Measurements from ENCODE around the gene FHOD3. TPM values are rescaled to one million over a fixed set of nuclear protein-coding genes. Genes with fewer than 3 reads are reported as not detected.

FHOD3 gene
- total and polyA plus RNA-seq, 4 donors: 0.57 to 1.3 (median 1.2) TPM; not detected in 1

DNA sequence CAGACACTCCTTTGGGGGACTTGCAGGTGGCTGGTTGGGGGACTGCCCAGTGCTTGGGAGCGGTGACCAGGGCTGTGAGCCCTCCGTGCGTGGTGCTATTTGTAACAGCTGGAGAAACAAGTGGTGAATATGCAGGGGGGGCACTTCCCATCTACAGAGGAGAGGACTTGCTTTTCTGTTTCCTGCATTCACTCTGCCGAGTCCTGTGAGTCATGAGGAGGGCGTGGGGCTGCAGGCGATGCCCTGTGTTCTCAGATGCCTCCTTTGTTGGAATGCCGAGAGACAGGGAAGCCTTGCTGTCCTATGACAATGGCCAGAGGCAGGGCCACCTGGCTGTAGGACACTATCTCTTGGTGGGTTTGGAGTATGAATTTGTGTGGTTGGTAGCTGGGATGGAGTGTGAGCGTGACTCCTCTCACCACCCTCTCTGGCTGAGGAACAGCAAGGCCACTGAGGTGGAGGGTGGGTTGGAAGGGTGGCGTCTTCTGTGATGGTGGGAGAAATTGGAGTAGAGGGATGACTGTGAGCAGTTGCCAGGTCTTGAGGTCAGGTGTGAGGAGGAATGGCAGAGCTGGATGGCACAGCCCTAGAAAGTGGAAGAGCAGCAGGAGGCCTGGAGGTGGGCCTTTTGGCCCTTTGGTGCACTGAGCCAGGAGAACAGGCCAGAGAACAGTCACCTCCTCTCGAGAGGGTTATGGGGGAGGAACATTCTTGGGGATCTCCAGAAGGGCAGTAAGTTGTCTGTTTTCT is 24.3 kb downstream of the FHOD3 start:
- no peak overlapping the region for H3K9ac ChIP-seq (ENCODE audit: low read depth in 1 of 2, low read length in 2 of 2)
- no peaks in the 10 kb centered on the region for H3K36me3 ChIP-seq (ENCODE audit: control insufficient read depth in 4 of 4, insufficient read depth in 3 of 4, low read depth in 1 of 4, low read length in 3 of 4)
- H3K27ac ChIP-seq (ENCODE audit: low read depth in 1 of 2, low read length in 2 of 2): no peak overlapping the region
- peak; percentile 19 for DNase-seq (ENCODE audit: low spot score)
- no peak overlapping the region for H3K4me3 ChIP-seq (ENCODE audit: low read depth in 1 of 3, low read length in 3 of 3)
- H3K27me3 ChIP-seq (ENCODE audit: control insufficient read depth in 4 of 4, insufficient read depth in 4 of 4, low read length in 3 of 4): no peaks in the 10 kb centered on the region
- WGBS: 73% methylated on average over 10 of the region's 10 CpGs
- H3K4me1 ChIP-seq (ENCODE audit: control insufficient read depth in 4 of 4, insufficient read depth in 4 of 4, low read length in 3 of 4): no peaks in the 10 kb centered on the region
- no peaks in the 10 kb centered on the region for H3K9me3 ChIP-seq (ENCODE audit: control insufficient read depth in 4 of 4, low read length in 3 of 4)
- TF ChIP-seq FOXA2 (IDR thresholded peaks at IDR 0.05): no peak
- TF ChIP-seq EGR1 (IDR thresholded peaks at IDR 0.05; ENCODE audit: low read depth in 2 of 2): no peak
- TF ChIP-seq, protein P1, sequence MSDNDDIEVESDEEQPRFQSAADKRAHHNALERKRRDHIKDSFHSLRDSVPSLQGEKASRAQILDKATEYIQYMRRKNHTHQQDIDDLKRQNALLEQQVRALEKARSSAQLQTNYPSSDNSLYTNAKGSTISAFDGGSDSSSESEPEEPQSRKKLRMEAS (IDR thresholded peaks at IDR 0.05): no peak
- no peak for TF ChIP-seq HNF4G (IDR thresholded peaks at IDR 0.05)
- TF ChIP-seq, protein P2, sequence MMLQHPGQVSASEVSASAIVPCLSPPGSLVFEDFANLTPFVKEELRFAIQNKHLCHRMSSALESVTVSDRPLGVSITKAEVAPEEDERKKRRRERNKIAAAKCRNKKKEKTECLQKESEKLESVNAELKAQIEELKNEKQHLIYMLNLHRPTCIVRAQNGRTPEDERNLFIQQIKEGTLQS (IDR thresholded peaks at IDR 0.05): no peak
- TF ChIP-seq RXRA (IDR thresholded peaks at IDR 0.05): no peak
- no peak for TF ChIP-seq NR2F2 (IDR thresholded peaks at IDR 0.05)
- TF ChIP-seq FOXA1 (IDR thresholded peaks at IDR 0.05): no peak
- TF ChIP-seq, protein P3, sequence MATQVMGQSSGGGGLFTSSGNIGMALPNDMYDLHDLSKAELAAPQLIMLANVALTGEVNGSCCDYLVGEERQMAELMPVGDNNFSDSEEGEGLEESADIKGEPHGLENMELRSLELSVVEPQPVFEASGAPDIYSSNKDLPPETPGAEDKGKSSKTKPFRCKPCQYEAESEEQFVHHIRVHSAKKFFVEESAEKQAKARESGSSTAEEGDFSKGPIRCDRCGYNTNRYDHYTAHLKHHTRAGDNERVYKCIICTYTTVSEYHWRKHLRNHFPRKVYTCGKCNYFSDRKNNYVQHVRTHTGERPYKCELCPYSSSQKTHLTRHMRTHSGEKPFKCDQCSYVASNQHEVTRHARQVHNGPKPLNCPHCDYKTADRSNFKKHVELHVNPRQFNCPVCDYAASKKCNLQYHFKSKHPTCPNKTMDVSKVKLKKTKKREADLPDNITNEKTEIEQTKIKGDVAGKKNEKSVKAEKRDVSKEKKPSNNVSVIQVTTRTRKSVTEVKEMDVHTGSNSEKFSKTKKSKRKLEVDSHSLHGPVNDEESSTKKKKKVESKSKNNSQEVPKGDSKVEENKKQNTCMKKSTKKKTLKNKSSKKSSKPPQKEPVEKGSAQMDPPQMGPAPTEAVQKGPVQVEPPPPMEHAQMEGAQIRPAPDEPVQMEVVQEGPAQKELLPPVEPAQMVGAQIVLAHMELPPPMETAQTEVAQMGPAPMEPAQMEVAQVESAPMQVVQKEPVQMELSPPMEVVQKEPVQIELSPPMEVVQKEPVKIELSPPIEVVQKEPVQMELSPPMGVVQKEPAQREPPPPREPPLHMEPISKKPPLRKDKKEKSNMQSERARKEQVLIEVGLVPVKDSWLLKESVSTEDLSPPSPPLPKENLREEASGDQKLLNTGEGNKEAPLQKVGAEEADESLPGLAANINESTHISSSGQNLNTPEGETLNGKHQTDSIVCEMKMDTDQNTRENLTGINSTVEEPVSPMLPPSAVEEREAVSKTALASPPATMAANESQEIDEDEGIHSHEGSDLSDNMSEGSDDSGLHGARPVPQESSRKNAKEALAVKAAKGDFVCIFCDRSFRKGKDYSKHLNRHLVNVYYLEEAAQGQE (IDR thresholded peaks at IDR 0.05): no peak
- TF ChIP-seq SP1 (IDR thresholded peaks at IDR 0.05): no peak
- TF ChIP-seq TAF1 (conservative IDR thresholded peaks at IDR 0.05): no peak
- TF ChIP-seq HNF4A (conservative IDR thresholded peaks at IDR 0.05): no peak
- TF ChIP-seq JUND (IDR thresholded peaks at IDR 0.05): no peak
- no peak for TF ChIP-seq RAD21 (IDR thresholded peaks at IDR 0.05)
- TF ChIP-seq, protein P4, sequence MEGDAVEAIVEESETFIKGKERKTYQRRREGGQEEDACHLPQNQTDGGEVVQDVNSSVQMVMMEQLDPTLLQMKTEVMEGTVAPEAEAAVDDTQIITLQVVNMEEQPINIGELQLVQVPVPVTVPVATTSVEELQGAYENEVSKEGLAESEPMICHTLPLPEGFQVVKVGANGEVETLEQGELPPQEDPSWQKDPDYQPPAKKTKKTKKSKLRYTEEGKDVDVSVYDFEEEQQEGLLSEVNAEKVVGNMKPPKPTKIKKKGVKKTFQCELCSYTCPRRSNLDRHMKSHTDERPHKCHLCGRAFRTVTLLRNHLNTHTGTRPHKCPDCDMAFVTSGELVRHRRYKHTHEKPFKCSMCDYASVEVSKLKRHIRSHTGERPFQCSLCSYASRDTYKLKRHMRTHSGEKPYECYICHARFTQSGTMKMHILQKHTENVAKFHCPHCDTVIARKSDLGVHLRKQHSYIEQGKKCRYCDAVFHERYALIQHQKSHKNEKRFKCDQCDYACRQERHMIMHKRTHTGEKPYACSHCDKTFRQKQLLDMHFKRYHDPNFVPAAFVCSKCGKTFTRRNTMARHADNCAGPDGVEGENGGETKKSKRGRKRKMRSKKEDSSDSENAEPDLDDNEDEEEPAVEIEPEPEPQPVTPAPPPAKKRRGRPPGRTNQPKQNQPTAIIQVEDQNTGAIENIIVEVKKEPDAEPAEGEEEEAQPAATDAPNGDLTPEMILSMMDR (IDR thresholded peaks at IDR 0.05; ENCODE audit: low read depth, low read length, missing input control): no peak

DNA sequence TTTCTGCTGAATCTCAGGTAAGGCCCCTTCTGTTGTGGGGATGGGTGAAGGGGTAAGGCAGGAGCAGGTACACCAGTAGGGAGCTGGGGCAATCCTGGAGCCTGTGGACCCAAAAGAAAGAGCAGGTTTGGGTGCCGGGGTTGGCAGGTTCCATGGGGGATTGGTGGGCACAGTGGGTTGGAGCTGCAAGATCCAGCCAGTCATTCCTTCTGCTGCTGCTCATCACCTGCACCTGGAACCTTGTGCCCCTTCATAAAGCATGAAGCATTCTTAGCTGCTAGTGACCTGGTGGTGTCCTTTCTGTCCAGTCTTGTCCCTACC is 24.9 kb downstream of the FHOD3 start:
- no peaks in the 10 kb centered on the region for H3K9me3 ChIP-seq (ENCODE audit: control insufficient read depth in 4 of 4, low read length in 3 of 4)
- no peak overlapping the region for H3K4me3 ChIP-seq (ENCODE audit: low read depth in 1 of 3, low read length in 3 of 3)
- no peaks in the 10 kb centered on the region for H3K36me3 ChIP-seq (ENCODE audit: control insufficient read depth in 4 of 4, insufficient read depth in 3 of 4, low read depth in 1 of 4, low read length in 3 of 4)
- H3K27me3 ChIP-seq (ENCODE audit: control insufficient read depth in 4 of 4, insufficient read depth in 4 of 4, low read length in 3 of 4): no peaks in the 10 kb centered on the region
- WGBS: 100% methylated on average over 1 of the region's 1 CpG
- no peaks in the 10 kb centered on the region for H3K4me1 ChIP-seq (ENCODE audit: control insufficient read depth in 4 of 4, insufficient read depth in 4 of 4, low read length in 3 of 4)
- peak; percentile 20 for DNase-seq (ENCODE audit: low spot score)
- no peak overlapping the region for H3K9ac ChIP-seq (ENCODE audit: low read depth in 1 of 2, low read length in 2 of 2)
- no peak overlapping the region for H3K27ac ChIP-seq (ENCODE audit: low read depth in 1 of 2, low read length in 2 of 2)
- TF ChIP-seq GABPA (IDR thresholded peaks at IDR 0.05 in 1 of 2, conservative IDR thresholded peaks at IDR 0.05 in 1 of 2) (no peak), SP1 (IDR thresholded peaks at IDR 0.05) (no peak), TAF1 (conservative IDR thresholded peaks at IDR 0.05) (no peak), NR2F2 (IDR thresholded peaks at IDR 0.05) (no peak), RXRA (IDR thresholded peaks at IDR 0.05) (no peak), EGR1 (IDR thresholded peaks at IDR 0.05; ENCODE audit: low read depth in 2 of 2) (no peak), YY1 (IDR thresholded peaks at IDR 0.05) (no peak), FOXA1 (IDR thresholded peaks at IDR 0.05) (no peak), HNF4G (IDR thresholded peaks at IDR 0.05) (no peak), RAD21 (IDR thresholded peaks at IDR 0.05) (no peak)
- TF ChIP-seq, protein P4 (IDR thresholded peaks at IDR 0.05; ENCODE audit: low read depth, low read length, missing input control): no peak
- TF ChIP-seq, protein P3 (IDR thresholded peaks at IDR 0.05): no peak
